Mammary epithelial cell (primary cell): ENCODE measurements around the gene ADAMTS18.

Experiments
- EZH2 ChIP-seq: IDR thresholded peaks from 2 replicates; pipeline ENCODE4 v1.6.1; 2012; ENCODE audit warnings: low read length, inconsistent platforms, borderline replicate concordance
- TF ChIP-seq, protein P1 (sequence below), 2 donors: IDR thresholded peaks in 1 of 2; conservative IDR thresholded peaks in 1 of 2; 2 replicates each; pipeline ENCODE4 v1.5.1; 2011 to 2012; ENCODE audit warnings: inconsistent platforms in 2 of 2, low read length in 2 of 2, mild to moderate bottlenecking in 2 of 2, control low read depth in 1 of 2, low read depth in 1 of 2; ENCODE audit not compliant: insufficient read depth in 1 of 2; ENCODE audit errors: extremely low read depth in 1 of 2

DNA sequence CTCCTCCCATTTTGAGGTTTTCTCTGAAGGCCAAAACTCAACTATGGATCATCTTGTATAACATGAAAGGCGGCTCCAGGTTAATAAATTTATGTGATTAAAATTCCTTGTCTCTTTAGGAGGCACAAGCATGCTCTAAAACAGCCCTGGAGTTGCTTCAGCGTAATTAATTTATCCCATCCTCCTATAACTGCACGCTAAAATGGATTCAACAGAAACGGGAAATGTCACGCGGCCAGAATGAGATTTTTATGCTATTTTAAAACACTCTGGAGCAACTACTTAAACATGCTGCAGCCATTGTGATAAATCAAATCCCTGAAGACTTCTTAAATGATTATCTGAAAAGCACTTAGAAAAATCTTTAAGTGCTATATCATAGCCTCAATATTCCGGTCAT lies 106.6 kb downstream of the ADAMTS18 start:
- no peak for TF ChIP-seq EZH2
- TF ChIP-seq, protein P1, sequence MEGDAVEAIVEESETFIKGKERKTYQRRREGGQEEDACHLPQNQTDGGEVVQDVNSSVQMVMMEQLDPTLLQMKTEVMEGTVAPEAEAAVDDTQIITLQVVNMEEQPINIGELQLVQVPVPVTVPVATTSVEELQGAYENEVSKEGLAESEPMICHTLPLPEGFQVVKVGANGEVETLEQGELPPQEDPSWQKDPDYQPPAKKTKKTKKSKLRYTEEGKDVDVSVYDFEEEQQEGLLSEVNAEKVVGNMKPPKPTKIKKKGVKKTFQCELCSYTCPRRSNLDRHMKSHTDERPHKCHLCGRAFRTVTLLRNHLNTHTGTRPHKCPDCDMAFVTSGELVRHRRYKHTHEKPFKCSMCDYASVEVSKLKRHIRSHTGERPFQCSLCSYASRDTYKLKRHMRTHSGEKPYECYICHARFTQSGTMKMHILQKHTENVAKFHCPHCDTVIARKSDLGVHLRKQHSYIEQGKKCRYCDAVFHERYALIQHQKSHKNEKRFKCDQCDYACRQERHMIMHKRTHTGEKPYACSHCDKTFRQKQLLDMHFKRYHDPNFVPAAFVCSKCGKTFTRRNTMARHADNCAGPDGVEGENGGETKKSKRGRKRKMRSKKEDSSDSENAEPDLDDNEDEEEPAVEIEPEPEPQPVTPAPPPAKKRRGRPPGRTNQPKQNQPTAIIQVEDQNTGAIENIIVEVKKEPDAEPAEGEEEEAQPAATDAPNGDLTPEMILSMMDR (conservative IDR thresholded peaks at IDR 0.05 in 1 of 2, IDR thresholded peaks at IDR 0.05 in 1 of 2; ENCODE audit: extremely low read depth in 1 of 2, insufficient read depth in 1 of 2, low read depth in 1 of 2, low read length in 2 of 2): no peak
